GM06990 (cell line): ENCODE measurements around the gene MAPK8IP2.

ENCODE experiments used
- DNase-seq: peaks from one replicate; pipeline ENCODE4 v3.0.0-alpha.2; 2011; ENCODE audit not compliant: insufficient read length; ENCODE audit errors: extremely low read depth
- H3K27me3 ChIP-seq: replicated peaks from 2 replicates; pipeline ENCODE4 v1.6.0; 2011; ENCODE audit warnings: low read length; ENCODE audit not compliant: control insufficient read depth, insufficient read depth
- H3K36me3 ChIP-seq: 2 replicates; pipeline ENCODE4 v1.5.1; 2011; ENCODE audit warnings: low read length; ENCODE audit not compliant: control insufficient read depth, insufficient read depth
- H3K4me3 ChIP-seq: replicated peaks from 2 replicates; pipeline ENCODE4 v1.5.1; 2011; ENCODE audit warnings: low read depth, mild to moderate bottlenecking, control low read depth, low read length
- TF ChIP-seq, protein P1 (sequence below): IDR thresholded peaks from 2 replicates; pipeline ENCODE4 v1.5.1; 2011; ENCODE audit warnings: low read length, control low read depth, mild to moderate bottlenecking, inconsistent platforms; ENCODE audit not compliant: insufficient read depth, poor library complexity, severe bottlenecking

Gene MAPK8IP2

DNA sequence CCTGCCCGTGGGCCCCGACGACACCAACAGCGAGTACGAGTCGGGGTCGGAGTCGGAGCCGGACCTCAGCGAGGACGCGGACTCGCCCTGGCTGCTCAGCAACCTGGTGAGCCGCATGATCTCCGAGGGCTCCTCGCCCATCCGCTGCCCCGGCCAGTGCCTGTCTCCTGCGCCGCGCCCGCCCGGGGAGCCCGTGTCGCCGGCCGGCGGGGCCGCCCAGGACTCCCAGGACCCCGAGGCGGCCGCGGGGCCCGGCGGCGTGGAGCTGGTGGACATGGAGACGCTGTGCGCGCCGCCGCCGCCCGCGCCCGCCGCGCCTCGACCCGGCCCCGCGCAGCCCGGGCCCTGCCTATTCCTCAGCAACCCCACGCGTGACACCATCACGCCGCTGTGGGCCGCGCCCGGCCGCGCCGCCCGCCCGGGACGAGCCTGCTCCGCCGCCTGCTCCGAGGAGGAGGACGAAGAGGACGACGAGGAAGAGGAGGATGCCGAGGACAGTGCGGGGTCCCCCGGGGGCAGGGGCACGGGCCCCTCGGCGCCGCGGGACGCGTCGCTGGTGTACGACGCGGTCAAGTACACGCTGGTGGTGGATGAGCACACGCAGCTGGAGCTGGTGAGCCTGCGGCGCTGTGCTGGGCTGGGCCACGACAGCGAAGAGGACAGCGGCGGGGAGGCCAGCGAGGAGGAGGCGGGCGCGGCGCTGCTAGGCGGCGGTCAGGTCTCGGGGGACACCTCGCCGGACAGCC lies 3.8 kb downstream of the MAPK8IP2 start:
- Histone ChIP-seq H3K4me3 (no peak overlapping the region), H3K27me3 (peaks cover 5% of the 10 kb centered on the region), H3K36me3 (no peaks in the 10 kb centered on the region)
- DNase-seq = no peak
- TF ChIP-seq, protein P1, sequence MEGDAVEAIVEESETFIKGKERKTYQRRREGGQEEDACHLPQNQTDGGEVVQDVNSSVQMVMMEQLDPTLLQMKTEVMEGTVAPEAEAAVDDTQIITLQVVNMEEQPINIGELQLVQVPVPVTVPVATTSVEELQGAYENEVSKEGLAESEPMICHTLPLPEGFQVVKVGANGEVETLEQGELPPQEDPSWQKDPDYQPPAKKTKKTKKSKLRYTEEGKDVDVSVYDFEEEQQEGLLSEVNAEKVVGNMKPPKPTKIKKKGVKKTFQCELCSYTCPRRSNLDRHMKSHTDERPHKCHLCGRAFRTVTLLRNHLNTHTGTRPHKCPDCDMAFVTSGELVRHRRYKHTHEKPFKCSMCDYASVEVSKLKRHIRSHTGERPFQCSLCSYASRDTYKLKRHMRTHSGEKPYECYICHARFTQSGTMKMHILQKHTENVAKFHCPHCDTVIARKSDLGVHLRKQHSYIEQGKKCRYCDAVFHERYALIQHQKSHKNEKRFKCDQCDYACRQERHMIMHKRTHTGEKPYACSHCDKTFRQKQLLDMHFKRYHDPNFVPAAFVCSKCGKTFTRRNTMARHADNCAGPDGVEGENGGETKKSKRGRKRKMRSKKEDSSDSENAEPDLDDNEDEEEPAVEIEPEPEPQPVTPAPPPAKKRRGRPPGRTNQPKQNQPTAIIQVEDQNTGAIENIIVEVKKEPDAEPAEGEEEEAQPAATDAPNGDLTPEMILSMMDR = no peak

- TF ChIP-seq, protein P1 = no peak
- Histone ChIP-seq H3K27me3 (peaks cover 5% of the 10 kb centered on the region), H3K4me3 (no peak overlapping the region), H3K36me3 (no peaks in the 10 kb centered on the region)
- DNase-seq = no peak
These were observed 4.5 kb downstream of the MAPK8IP2 start for GRCh38 chr22:50605002-50605612.

GRCh38 chr22:50605613-50606074 lies 5.1 kb downstream of the MAPK8IP2 start:
- Histone ChIP-seq H3K4me3 (no peak overlapping the region), H3K27me3 (peaks cover 5% of the 10 kb centered on the region), H3K36me3 (no peaks in the 10 kb centered on the region)
- TF ChIP-seq, protein P1 = no peak
- DNase-seq = no peak

- Histone ChIP-seq H3K27me3 (peaks cover 5% of the 10 kb centered on the region), H3K4me3 (no peak overlapping the region), H3K36me3 (no peaks in the 10 kb centered on the region)
- no peak for DNase-seq
- TF ChIP-seq, protein P1 = peak; percentile 24
These were observed 5.8 kb downstream of the MAPK8IP2 start for GRCh38 chr22:50606165-50606945.

GRCh38 chr22:50606946-50607658 lies 6.5 kb downstream of the MAPK8IP2 start:
- TF ChIP-seq, protein P1 = no peak
- H3K4me3 ChIP-seq = no peak overlapping the region
- peaks cover 2% of the 10 kb centered on the region for H3K27me3 ChIP-seq
- H3K36me3 ChIP-seq = no peaks in the 10 kb centered on the region
- DNase-seq = no peak
